Upper lobe of left lung (tissue), 6 donors: Measurements from ENCODE around the gene ADIPOR2. TPM values are rescaled to one million over a fixed set of nuclear protein-coding genes. Genes with fewer than 3 reads are reported as not detected.

ENCODE experiments used
- ATAC-seq, 2 donors: fragments of 200-7000 bp; cut with Tn5 transposase; one replicate each; pipeline ENCODE4 v1.9.1; 2022; ENCODE audit warnings: mild to moderate bottlenecking in 2 of 2, moderate library complexity in 2 of 2; ENCODE audit not compliant: low FRiP score in 2 of 2
- DNase-seq, 2 donors: peaks; one replicate each; pipeline ENCODE4 v3.0.0-alpha.2; 2019 to 2020
- H3K27ac ChIP-seq, 4 donors: fragments of 200-600 bp; sonication (generic); one replicate each; pipeline ENCODE4 v1.5.1; 2016 to 2019
- H3K27me3 ChIP-seq, 4 donors: fragments of 200-600 bp; sonication (generic); one replicate each; pipeline ENCODE4 v1.5.1; 2017 to 2019
- H3K36me3 ChIP-seq, 4 donors: fragments of 200-600 bp; sonication (generic); one replicate each; pipeline ENCODE4 v1.5.1; 2016 to 2019
- H3K4me1 ChIP-seq, 4 donors: fragments of 200-600 bp; sonication (generic); one replicate each; pipeline ENCODE4 v1.5.1; 2018 to 2019
- H3K4me3 ChIP-seq, 4 donors: fragments of 200-600 bp; sonication (generic); one replicate each; pipeline ENCODE4 v1.5.1; 2017 to 2019; ENCODE audit warnings: mild to moderate bottlenecking in 2 of 4, moderate library complexity in 1 of 4
- H3K9me3 ChIP-seq, 4 donors: fragments of 200-600 bp; sonication (generic); one replicate each; pipeline ENCODE4 v1.5.1; 2018 to 2019
- EP300 ChIP-seq, 4 donors: sonication (generic); formaldehyde crosslinking; IDR thresholded peaks; one replicate each; pipeline ENCODE4 v1.5.1; 2017; ENCODE audit warnings: antibody characterized with exemption in 4 of 4, control low read depth in 2 of 4
- POLR2A ChIP-seq, 4 donors: fragments of 450-650 bp; IDR thresholded peaks; one replicate each; pipeline ENCODE4 v1.5.1; 2016 to 2017; ENCODE audit warnings: antibody characterized with exemption in 4 of 4, mild to moderate bottlenecking in 2 of 4
- POLR2AphosphoS5 ChIP-seq, 2 donors: sonication (generic); formaldehyde crosslinking; IDR thresholded peaks; one replicate each; pipeline ENCODE4 v1.5.1; 2017; ENCODE audit warnings: antibody characterized with exemption in 2 of 2
- whole genome bisulfite sequencing, 2 donors: methylation state at CpG; one replicate each; pipeline ENCODE4 v1.1.5; 2017 to 2018; 5-methylcytosine and 5-hydroxymethylcytosine counted together
- total RNA-seq, 6 donors: library from RNA; depleted of rRNA in 4 of 6; stranded (reverse); fragments of >200 nt in 4 of 6; gene quantifications; one replicate each; pipeline versions ENCODE4 v1.1.0 to v1.2.1, GENCODE V29; 2016 to 2021
- TF ChIP-seq, protein P1 (sequence below), 6 experiments: fragments of 450-650 bp in 4 of 6; fragments of 200-600 bp in 2 of 6; sonication (generic) in 2 of 6; IDR thresholded peaks; one replicate each; pipeline ENCODE4 v1.5.1; 2016 to 2019; ENCODE audit warnings: antibody characterized with exemption in 6 of 6
- donor health status: DM: no; HTN: no; CAD: no; lungs with moderate emphysema.
- donor health status: DM: no; HTN: yes; CAD: no; lungs with severe emphysema.

ADIPOR2 gene
- total RNA-seq, 6 donors from 2014 or later, result 45.1 to 82.3 (median 68.6) TPM

DNA sequence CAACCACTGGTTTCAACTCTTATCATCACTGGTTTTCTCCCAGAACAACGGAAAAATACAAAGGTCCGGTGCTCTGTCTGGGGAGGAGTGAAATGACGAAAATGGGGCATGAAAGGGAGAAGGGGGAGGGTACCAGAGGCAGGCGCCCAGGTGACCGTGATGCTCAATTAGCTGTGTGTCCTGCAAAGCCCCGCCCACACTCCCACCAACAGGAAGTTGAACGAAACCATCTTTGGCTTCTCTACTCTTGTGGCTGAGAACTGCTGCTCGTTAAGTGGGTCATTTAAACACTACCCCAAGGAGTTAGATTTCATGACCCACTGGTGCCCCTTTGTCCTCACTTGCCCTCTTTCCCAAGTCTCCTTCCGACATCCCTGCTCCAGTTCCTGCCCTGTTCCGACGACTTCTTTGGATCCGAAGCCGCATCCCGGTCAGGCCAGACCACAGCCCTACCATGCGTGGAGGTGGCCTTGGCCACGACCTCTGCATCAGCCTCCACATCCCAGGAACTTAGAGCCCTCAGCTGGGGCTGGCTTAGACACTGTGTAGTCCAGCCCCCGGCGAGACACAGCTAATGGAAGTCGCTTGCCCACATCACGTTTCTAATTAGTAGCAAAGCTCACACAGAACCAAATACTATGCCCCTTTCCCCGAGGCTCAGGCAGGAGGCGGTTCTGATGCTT is 118.1 kb downstream of the ADIPOR2 start:
- Histone ChIP-seq H3K9me3 (no peaks in the 10 kb centered on the region), H3K4me3 (no peak overlapping the region), H3K4me1 (peaks cover 0 to 15% (median 4%) of the 10 kb centered on the region in 4 donors), H3K27ac (no peak overlapping the region), H3K36me3 (no peaks in the 10 kb centered on the region), H3K27me3 (no peaks in the 10 kb centered on the region)
- ATAC-seq (no peak), DNase-seq (no peak)
- WGBS, 2 donors, result 82 to 83% methylated on average over 22 of the region's 22 CpGs
- TF ChIP-seq, protein P1, sequence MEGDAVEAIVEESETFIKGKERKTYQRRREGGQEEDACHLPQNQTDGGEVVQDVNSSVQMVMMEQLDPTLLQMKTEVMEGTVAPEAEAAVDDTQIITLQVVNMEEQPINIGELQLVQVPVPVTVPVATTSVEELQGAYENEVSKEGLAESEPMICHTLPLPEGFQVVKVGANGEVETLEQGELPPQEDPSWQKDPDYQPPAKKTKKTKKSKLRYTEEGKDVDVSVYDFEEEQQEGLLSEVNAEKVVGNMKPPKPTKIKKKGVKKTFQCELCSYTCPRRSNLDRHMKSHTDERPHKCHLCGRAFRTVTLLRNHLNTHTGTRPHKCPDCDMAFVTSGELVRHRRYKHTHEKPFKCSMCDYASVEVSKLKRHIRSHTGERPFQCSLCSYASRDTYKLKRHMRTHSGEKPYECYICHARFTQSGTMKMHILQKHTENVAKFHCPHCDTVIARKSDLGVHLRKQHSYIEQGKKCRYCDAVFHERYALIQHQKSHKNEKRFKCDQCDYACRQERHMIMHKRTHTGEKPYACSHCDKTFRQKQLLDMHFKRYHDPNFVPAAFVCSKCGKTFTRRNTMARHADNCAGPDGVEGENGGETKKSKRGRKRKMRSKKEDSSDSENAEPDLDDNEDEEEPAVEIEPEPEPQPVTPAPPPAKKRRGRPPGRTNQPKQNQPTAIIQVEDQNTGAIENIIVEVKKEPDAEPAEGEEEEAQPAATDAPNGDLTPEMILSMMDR (IDR thresholded peaks at IDR 0.05), result no peak
- TF ChIP-seq EP300 (IDR thresholded peaks at IDR 0.05) (no peak), POLR2A (IDR thresholded peaks at IDR 0.05) (no peak), POLR2AphosphoS5 (IDR thresholded peaks at IDR 0.05) (no peak)

DNA sequence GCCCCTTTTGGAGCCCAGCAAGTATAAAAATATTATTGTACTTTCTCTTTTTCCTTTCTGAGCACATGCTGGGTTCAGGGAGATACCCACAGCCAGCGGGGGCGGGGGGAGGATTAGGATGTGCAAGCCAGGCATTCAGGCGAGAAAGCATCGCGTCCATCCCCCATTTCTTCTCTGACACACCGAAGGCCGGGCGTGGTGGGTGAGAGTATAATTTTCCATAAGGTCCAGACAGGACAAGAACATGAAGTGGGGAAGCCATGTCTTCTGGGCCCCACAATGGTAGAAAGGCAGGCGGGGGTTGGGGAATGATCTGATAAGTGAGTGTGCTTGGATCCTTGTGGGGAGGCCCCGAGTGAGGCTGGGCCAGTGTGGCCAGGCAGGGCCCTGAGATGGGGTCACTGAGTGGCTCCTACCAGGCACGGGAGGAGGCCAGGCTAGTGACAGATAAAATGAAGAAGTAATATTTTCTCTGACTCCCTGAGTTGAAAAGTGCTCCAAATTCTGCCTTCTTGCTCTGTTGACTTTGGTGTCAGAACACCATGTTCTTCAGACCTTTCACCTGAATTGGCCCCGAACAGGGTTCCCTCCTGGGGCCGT is 118.8 kb downstream of the ADIPOR2 start:
- no peak for TF ChIP-seq POLR2A (IDR thresholded peaks at IDR 0.05)
- no peak for TF ChIP-seq EP300 (IDR thresholded peaks at IDR 0.05)
- TF ChIP-seq POLR2AphosphoS5 (IDR thresholded peaks at IDR 0.05), result no peak
- TF ChIP-seq, protein P1 (IDR thresholded peaks at IDR 0.05), result no peak
- 82 to 91% methylated on average over 13 of the region's 13 CpGs for WGBS, 2 donors
- ATAC-seq (no peak), DNase-seq (no peak)
- Histone ChIP-seq H3K27ac (peak overlapping the region in 2 of 4 donors; percentile 8 to 26), H3K9me3 (no peaks in the 10 kb centered on the region), H3K4me1 (peaks cover 0 to 16% (median 3%) of the 10 kb centered on the region in 4 donors), H3K27me3 (no peaks in the 10 kb centered on the region), H3K4me3 (no peak overlapping the region), H3K36me3 (no peaks in the 10 kb centered on the region)

DNA sequence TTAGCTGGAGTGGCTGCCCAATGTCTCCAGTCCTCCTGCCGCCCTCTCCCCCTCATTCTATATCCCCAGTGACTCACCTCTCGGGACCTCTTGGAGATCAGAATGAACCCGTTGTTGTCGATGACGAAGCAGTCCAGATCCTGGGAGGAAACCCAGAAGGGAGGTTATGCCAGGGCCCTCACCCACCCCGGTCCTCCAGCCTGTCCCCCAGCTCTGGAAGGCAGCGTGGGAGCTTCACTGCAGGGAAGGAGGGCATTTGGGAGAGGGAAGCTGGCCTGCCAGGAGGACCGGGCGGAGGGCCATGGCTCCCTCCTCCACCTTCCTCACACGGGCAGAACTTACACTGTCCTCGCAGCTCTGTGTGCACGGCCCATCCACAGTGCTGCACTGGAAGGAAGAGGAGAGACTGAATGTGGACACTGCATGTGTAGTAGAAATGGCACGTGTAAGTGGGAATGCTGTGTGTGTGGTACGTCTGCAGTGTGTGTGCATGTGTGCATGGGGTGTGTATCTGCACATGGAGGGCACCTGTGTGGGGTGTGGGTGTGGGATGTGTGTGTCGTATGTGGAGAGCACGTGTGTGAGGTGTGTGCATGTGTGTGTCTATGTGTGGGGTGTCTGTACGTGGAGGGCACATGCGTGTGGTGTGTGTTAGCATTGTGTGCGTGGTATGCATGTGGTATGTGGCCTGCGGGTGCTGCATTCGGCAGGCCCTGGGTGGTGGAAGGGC is 119.5 kb downstream of the ADIPOR2 start:
- no peaks in the 10 kb centered on the region for H3K9me3 ChIP-seq
- WGBS, 2 donors, result 82 to 84% methylated on average over 19 to 21 of the region's 21 CpGs
- peak overlapping the region in 2 of 4 donors; percentile 8 to 83 for H3K27ac ChIP-seq
- TF ChIP-seq POLR2A (IDR thresholded peaks at IDR 0.05) (no peak), EP300 (IDR thresholded peaks at IDR 0.05) (no peak)
- H3K4me3 ChIP-seq, result no peak overlapping the region
- H3K4me1 ChIP-seq, result peaks cover 0 to 16% (median 2%) of the 10 kb centered on the region in 4 donors
- DNase-seq (no peak), ATAC-seq (no peak)
- H3K36me3 ChIP-seq, result no peaks in the 10 kb centered on the region
- no peaks in the 10 kb centered on the region for H3K27me3 ChIP-seq

DNA sequence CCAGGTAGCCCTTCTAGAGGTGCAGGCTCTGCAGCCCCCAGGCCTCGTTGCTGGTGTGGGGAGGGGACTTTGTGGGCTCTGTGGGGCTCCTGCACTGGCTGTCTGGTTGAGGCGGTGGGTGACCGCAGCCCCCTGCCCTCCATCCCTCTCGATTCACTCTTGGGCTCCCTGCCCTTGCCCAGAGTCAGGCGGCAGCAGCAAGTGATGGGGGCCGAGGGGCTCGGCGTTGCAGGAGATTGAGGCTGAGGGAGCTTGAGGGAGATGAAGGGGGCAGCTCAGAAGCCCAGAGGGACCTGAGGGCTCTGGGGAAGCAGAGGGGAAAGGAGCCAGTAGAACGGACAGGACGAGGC is 120.0 kb downstream of the ADIPOR2 start:
- peaks cover 0 to 16% (median 2%) of the 10 kb centered on the region in 4 donors for H3K4me1 ChIP-seq
- H3K36me3 ChIP-seq, result no peaks in the 10 kb centered on the region
- DNase-seq (no peak), ATAC-seq (no peak)
- 84 to 85% methylated on average over 7 to 10 of the region's 10 CpGs for WGBS, 2 donors
- no peaks in the 10 kb centered on the region for H3K9me3 ChIP-seq
- H3K27ac ChIP-seq, result peak overlapping the region in 2 of 4 donors; percentile 79 to 83
- H3K27me3 ChIP-seq, result no peaks in the 10 kb centered on the region
- TF ChIP-seq EP300 (IDR thresholded peaks at IDR 0.05), result no peak
- no peak for TF ChIP-seq POLR2AphosphoS5 (IDR thresholded peaks at IDR 0.05)
- TF ChIP-seq POLR2A (IDR thresholded peaks at IDR 0.05), result no peak
- TF ChIP-seq, protein P1 (IDR thresholded peaks at IDR 0.05), result no peak
- H3K4me3 ChIP-seq, result no peak overlapping the region

DNA sequence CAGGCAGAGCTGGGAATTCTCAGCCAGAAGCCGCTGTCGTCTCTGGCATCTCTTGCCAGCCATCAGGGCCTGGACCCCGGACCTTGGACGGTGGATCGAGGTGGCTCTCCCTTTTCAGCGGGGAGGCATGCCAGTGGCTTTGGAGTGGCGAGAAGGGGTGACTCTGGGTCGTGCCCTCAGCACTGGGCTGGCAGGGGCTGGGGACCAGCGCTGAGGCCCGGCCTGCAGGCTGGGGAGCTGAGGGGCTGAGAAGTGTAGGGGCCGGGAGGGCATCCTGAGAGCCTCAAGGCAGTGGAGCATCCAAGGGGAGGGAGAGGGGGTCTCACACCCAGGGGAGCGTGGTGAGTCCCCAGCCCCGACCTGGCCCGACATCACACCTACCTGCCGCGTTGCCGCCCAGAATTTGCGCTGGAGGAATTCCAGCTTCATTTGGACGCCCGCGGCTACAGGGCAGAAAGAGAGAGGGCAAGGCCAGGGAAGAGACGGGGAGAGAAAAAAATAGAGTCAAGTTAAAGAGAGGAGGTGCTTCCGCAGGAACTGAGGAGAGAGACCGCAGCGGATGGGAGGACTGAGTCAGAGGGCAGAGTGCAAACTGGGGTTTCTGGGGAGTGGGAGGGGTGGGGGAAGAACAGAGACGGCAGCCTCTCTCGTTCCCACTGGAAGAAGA is 120.5 kb downstream of the ADIPOR2 start:
- Histone ChIP-seq H3K36me3 (no peaks in the 10 kb centered on the region), H3K4me1 (peaks cover 0 to 16% (median 2%) of the 10 kb centered on the region in 4 donors), H3K27ac (peak overlapping the region; percentile 71 to 83 (median 77)), H3K4me3 (peak overlapping the region in 1 of 4 donors; percentile 21), H3K27me3 (no peaks in the 10 kb centered on the region), H3K9me3 (no peaks in the 10 kb centered on the region)
- TF ChIP-seq EP300 (IDR thresholded peaks at IDR 0.05) (no peak), POLR2A (IDR thresholded peaks at IDR 0.05) (peak in 1 of 4 donors; percentile 8), POLR2AphosphoS5 (IDR thresholded peaks at IDR 0.05) (no peak)
- 62 to 66% methylated on average over 21 to 27 of the region's 27 CpGs for WGBS, 2 donors
- DNase-seq, result peak in 1 of 2 donors; percentile 51
- ATAC-seq, result peak in 1 of 2 donors; percentile 61
